Mucosa of descending colon (tissue), 3 donors: ENCODE data around the gene VRK2. TPM values are rescaled to one million over a fixed set of nuclear protein-coding genes. Genes with fewer than 3 reads are reported as not detected.

Source experiments
- ATAC-seq: fragments of 200-7000 bp; cut with Tn5 transposase; one replicate; pipeline ENCODE4 v1.9.1; 2020; ENCODE audit warnings: mild to moderate bottlenecking, moderate library complexity
- DNase-seq, 3 donors: peaks; one replicate each; pipeline ENCODE4 v3.0.0-alpha.2; 2020
- H3K36me3 ChIP-seq: fragments of 200-600 bp; one replicate; pipeline ENCODE4 v1.8.0; 2021; ENCODE audit warnings: low read depth, mild to moderate bottlenecking
- H3K4me1 ChIP-seq: fragments of 200-600 bp; one replicate; pipeline ENCODE4 v1.8.0; 2021; ENCODE audit warnings: low read depth, mild to moderate bottlenecking
- H3K4me3 ChIP-seq: fragments of 200-600 bp; one replicate; pipeline ENCODE4 v1.8.0; 2021; ENCODE audit warnings: mild to moderate bottlenecking
- H3K9me3 ChIP-seq: fragments of 200-600 bp; one replicate; pipeline ENCODE4 v1.8.0; 2021; ENCODE audit warnings: mild to moderate bottlenecking
- intact Hi-C, 2 donors: fragments of 100-400 bp; cut with DNase I in 1 of 2; cut with micrococcal nuclease in 1 of 2; formaldehyde crosslinking; loops; one replicate each; pipeline versions ENCODE4 v1.11.0 to v1.11.1; 2022; cut with DNase I, micrococcal nuclease
- total RNA-seq, 3 donors: library from RNA; stranded (reverse); fragmentation: NEBNext Ultra II Directional in 2 of 3; extraction: Animal tissue kit (Norgen Biotek cat#: 25700) in 2 of 3; gene quantifications; one replicate each; pipeline versions ENCODE4 v1.2.1 to v1.2.4, GENCODE V29; 2021 to 2023
- TF ChIP-seq, protein P1 (sequence below): fragments of 200-600 bp; IDR thresholded peaks from one replicate; pipeline ENCODE4 v1.8.0; 2022; ENCODE audit warnings: antibody characterized with exemption, mild to moderate bottlenecking
- donor health status: DM: no; HTN: no; CAD: no; lungs with moderate emphysema.
- donor health status: DM: no; HTN: no; CAD: no.
- donor health status: DM: no; HTN: yes; CAD: no.

Gene VRK2
- total RNA-seq, 3 donors from 2014 or later = 20.3 to 24.0 (median 22.9) TPM

DNA sequence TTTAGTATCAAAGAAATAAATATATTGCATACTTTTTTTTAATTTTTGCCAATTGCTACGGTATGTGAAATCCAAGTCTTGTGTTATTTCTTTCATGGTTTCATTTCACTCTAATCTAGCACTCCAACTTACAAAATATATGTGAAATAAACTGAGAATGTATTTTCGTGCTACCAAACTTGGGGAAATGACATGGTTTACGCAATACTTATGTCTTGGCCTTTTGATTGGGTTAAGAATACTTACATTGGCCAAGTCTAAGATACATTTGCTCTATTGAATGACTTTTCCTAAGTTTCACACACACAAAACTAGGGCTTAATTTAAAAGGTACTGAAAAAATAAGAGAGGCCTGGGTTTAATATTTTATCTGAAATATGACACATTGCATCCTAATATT, 80.5 kb downstream of the VRK2 start:
- no peak for DNase-seq
- intact Hi-C loops = no loop called here
- TF ChIP-seq, protein P1, sequence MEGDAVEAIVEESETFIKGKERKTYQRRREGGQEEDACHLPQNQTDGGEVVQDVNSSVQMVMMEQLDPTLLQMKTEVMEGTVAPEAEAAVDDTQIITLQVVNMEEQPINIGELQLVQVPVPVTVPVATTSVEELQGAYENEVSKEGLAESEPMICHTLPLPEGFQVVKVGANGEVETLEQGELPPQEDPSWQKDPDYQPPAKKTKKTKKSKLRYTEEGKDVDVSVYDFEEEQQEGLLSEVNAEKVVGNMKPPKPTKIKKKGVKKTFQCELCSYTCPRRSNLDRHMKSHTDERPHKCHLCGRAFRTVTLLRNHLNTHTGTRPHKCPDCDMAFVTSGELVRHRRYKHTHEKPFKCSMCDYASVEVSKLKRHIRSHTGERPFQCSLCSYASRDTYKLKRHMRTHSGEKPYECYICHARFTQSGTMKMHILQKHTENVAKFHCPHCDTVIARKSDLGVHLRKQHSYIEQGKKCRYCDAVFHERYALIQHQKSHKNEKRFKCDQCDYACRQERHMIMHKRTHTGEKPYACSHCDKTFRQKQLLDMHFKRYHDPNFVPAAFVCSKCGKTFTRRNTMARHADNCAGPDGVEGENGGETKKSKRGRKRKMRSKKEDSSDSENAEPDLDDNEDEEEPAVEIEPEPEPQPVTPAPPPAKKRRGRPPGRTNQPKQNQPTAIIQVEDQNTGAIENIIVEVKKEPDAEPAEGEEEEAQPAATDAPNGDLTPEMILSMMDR = no peak
- no peaks in the 10 kb centered on the region for H3K9me3 ChIP-seq
- no peak overlapping the region for H3K4me3 ChIP-seq
- ATAC-seq = no peak
- H3K4me1 ChIP-seq = no peaks in the 10 kb centered on the region
- no peaks in the 10 kb centered on the region for H3K36me3 ChIP-seq

DNA sequence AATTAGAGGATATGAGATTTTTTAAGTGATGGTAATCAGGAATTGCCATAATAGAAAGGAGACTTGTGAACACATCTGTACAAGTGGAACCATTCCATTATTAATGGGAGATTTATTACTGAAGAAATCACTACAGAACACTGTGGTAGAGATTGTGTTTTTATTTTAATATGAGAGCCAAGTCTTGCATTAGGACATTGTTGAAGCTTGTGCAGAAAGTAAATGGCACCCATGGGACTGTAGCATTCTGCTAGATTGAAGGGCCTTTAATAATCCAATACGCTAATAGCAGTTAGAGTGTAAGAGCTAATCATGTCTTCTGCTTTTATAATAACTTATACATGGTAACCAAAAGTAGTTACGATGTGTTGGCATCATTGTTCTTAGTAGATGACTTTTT, 83.6 kb downstream of the VRK2 start:
- TF ChIP-seq, protein P1 = no peak
- Histone ChIP-seq H3K4me3 (no peak overlapping the region), H3K9me3 (no peaks in the 10 kb centered on the region), H3K36me3 (no peaks in the 10 kb centered on the region), H3K4me1 (no peaks in the 10 kb centered on the region)
- ATAC-seq (no peak), DNase-seq (no peak)
- intact Hi-C loops = no loop called here

DNA sequence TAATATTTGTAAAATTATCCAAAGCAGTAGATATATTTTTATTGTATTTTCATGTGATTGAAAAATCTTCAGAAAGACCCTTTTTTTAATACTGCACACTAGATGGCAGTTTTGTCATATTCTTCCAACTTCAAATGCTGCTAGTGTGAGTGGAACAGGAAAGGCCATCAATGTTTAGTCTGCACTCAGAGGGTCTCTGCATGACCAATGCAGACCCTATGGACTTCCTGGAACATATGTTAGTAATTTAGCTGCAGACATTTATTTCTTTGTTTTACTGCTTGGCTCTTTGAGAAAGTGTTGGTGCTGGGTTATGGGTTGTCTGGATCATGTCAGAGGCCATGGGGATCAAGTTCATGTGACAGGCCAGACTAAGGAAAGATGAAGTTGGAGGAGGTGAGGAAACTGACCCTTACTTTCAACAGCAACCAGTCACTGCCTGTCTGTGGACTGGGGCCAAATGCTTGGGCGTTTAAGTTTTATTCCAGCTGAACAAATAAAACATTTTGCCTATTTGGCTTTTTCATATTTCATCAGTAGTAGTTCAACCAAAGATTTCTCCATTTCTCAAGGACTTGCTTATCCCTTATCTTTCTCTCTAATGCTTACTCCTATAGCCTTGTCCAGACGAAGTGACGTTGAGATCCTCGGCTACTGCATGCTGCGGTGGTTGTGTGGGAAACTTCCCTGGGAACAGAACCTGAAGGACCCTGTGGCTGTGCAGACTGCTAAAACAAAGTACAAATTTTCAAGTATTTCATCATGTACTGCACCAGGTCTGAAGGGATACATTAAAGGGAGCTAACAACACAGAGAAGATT, 84.8 kb downstream of the VRK2 start:
- Histone ChIP-seq H3K36me3 (no peaks in the 10 kb centered on the region), H3K4me3 (no peak overlapping the region), H3K9me3 (no peaks in the 10 kb centered on the region), H3K4me1 (no peaks in the 10 kb centered on the region)
- intact Hi-C loops = no loop called here
- ATAC-seq (no peak), DNase-seq (no peak)
- TF ChIP-seq, protein P1 = no peak

DNA sequence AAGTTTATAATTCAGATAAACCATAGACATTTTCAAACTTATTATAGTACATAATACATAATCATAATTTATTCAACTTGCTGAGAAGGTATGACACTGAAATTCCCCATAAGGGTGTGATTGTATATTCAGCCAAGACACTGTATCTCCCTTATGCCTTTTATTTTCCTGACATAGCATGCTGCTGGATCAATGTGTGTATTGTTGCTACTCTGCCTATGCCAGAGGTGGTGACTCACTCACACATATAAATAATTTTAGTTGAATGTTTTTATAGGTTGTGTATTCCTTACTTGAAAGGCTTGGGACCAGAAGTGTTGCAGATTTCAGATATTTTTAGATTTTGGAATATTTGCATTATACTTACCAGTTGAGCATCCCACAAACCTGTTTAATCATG, 86.8 kb downstream of the VRK2 start:
- intact Hi-C loops = no loop called here
- TF ChIP-seq, protein P1 = no peak
- Histone ChIP-seq H3K9me3 (no peaks in the 10 kb centered on the region), H3K36me3 (no peaks in the 10 kb centered on the region), H3K4me1 (no peaks in the 10 kb centered on the region), H3K4me3 (no peak overlapping the region)
- ATAC-seq (no peak), DNase-seq (no peak)

DNA sequence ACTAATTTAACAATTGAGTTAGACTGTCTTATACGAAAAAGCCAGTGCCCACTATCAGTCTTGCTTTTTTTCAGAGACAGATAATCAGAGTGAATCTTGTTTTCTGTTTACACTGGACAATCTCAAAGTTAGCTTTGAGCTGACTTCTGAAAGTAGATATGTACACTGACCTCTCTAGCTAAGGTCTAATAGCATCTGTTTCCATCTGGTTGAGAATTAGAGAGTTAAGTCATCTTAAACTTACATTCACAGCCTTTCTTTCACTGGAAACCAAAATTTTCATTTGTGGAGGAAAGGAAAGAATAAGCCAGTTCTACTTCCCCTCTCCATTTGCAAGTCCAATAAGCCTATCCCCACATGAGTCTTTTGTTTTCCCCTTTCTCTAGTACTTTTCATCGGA, 89.3 kb downstream of the VRK2 start:
- no peaks in the 10 kb centered on the region for H3K36me3 ChIP-seq
- TF ChIP-seq, protein P1 = no peak
- no peak for ATAC-seq
- no peaks in the 10 kb centered on the region for H3K9me3 ChIP-seq
- H3K4me3 ChIP-seq = no peak overlapping the region
- intact Hi-C loops = no loop called here
- H3K4me1 ChIP-seq = no peaks in the 10 kb centered on the region
- no peak for DNase-seq
